ENCODE data around the gene STK33. TPM values are rescaled to one million over a fixed set of nuclear protein-coding genes. Genes with fewer than 3 reads are reported as not detected.

STK33 gene
- total and polyA plus RNA-seq, 2 of the 13 experiments (the other 11 are each of a cell fraction or from before 2014, with no cell fraction given), result 2.7 to 12.6 TPM

DNA sequence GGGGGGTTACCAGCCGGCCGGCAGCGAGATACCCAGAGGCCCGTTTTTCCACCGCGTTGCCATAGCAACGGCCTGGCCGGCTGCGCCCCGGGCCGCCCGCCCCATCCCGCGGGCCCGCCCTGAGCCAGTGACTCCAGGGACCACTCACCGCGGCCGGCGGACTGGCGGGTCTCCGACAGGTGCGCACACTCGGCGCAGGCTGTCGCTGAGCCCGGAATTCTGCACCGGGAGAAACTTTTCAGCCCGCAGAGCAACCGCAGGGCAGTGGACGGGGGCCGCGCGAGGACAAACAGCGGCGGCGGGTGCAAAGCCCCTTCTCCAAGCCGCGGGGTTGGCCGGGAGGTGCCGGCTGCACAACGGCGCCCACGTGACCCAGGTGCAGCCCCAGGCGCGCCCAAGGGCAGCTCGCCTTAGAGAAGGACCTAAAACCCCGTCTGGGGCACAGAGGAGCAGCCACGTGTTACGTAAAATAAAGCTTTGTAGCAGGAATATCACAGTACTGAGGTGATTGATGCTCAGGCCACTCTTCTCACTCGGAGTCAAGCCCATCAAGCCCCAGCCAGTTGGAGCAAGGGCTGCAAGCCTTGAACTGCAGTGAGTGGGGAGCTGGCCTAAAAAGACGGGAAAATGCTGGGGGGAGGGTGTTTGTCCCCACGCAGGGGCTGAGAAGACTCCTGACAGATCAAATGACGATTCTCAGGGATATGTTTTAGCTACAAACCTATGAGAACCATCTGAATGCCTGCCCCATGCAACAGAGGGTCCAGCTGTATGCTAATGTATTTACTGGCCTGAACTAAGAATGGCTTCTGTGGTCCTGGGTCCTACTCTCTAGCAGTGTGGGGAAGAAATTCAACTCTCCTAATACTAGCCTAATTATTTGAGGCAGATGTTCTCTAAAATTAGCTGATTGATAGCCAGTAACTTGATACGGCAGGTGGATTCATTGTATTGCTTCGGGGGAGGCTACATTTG is at the start of gene STK33 (continued):
- TF ChIP-seq, protein P1, sequence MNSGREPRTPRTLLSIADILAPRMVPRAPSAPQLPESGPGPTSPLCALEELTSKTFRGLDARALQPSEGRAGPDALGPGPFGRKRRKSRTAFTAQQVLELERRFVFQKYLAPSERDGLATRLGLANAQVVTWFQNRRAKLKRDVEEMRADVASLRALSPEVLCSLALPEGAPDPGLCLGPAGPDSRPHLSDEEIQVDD (CRISPR knock-in tag; IDR thresholded peaks at IDR 0.05; ENCODE audit: borderline replicate concordance), result no peak
- TF ChIP-seq ZSCAN22 (CRISPR knock-in tag; IDR thresholded peaks at IDR 0.05) (no peak), KLF11 (CRISPR knock-in tag; IDR thresholded peaks at IDR 0.05) (peak; percentile 50; the same call in 1 of the 2 replicates), THYN1 (CRISPR knock-in tag; IDR thresholded peaks at IDR 0.05; ENCODE audit: borderline replicate concordance, low read depth) (no peak), ZNF790 (CRISPR knock-in tag; IDR thresholded peaks at IDR 0.05; ENCODE audit: borderline replicate concordance) (no peak), TOPORS (CRISPR knock-in tag; IDR thresholded peaks at IDR 0.05) (peak; percentile 49; the same call in 1 of the 2 replicates), KDM1A (CRISPR knock-in tag; IDR thresholded peaks at IDR 0.05) (no peak), ZNF567 (CRISPR knock-in tag; IDR thresholded peaks at IDR 0.05; ENCODE audit: borderline replicate concordance) (0 out of 2 replicates have a peak, but pooled peaks have one; percentile 31), NRL (CRISPR knock-in tag; IDR thresholded peaks at IDR 0.05; ENCODE audit: borderline replicate concordance) (peak; percentile 74; the same call in 1 of the 2 replicates), RAD51 (IDR thresholded peaks at IDR 0.05; ENCODE audit: borderline replicate concordance) (peak; percentile 62; the same call in 1 of the 2 replicates), ZNF850 (CRISPR knock-in tag; conservative IDR thresholded peaks at IDR 0.05) (no peak)
- TF ChIP-seq, protein P2, sequence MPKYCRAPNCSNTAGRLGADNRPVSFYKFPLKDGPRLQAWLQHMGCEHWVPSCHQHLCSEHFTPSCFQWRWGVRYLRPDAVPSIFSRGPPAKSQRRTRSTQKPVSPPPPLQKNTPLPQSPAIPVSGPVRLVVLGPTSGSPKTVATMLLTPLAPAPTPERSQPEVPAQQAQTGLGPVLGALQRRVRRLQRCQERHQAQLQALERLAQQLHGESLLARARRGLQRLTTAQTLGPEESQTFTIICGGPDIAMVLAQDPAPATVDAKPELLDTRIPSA (CRISPR knock-in tag; IDR thresholded peaks at IDR 0.05; ENCODE audit: borderline replicate concordance), result no peak
- TF ChIP-seq, protein P3, sequence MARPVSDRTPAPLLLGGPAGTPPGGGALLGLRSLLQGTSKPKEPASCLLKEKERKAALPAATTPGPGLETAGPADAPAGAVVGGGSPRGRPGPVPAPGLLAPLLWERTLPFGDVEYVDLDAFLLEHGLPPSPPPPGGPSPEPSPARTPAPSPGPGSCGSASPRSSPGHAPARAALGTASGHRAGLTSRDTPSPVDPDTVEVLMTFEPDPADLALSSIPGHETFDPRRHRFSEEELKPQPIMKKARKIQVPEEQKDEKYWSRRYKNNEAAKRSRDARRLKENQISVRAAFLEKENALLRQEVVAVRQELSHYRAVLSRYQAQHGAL (CRISPR knock-in tag; IDR thresholded peaks at IDR 0.05; ENCODE audit: not compliant biosample characterization), result no peak
- TF ChIP-seq, protein P4, sequence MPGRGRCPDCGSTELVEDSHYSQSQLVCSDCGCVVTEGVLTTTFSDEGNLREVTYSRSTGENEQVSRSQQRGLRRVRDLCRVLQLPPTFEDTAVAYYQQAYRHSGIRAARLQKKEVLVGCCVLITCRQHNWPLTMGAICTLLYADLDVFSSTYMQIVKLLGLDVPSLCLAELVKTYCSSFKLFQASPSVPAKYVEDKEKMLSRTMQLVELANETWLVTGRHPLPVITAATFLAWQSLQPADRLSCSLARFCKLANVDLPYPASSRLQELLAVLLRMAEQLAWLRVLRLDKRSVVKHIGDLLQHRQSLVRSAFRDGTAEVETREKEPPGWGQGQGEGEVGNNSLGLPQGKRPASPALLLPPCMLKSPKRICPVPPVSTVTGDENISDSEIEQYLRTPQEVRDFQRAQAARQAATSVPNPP (CRISPR knock-in tag; IDR thresholded peaks at IDR 0.05), result no peak
- TF ChIP-seq, protein P5, sequence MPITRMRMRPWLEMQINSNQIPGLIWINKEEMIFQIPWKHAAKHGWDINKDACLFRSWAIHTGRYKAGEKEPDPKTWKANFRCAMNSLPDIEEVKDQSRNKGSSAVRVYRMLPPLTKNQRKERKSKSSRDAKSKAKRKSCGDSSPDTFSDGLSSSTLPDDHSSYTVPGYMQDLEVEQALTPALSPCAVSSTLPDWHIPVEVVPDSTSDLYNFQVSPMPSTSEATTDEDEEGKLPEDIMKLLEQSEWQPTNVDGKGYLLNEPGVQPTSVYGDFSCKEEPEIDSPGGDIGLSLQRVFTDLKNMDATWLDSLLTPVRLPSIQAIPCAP (CRISPR knock-in tag; IDR thresholded peaks at IDR 0.05; ENCODE audit: low read depth), result no peak
- TF ChIP-seq, protein P6, sequence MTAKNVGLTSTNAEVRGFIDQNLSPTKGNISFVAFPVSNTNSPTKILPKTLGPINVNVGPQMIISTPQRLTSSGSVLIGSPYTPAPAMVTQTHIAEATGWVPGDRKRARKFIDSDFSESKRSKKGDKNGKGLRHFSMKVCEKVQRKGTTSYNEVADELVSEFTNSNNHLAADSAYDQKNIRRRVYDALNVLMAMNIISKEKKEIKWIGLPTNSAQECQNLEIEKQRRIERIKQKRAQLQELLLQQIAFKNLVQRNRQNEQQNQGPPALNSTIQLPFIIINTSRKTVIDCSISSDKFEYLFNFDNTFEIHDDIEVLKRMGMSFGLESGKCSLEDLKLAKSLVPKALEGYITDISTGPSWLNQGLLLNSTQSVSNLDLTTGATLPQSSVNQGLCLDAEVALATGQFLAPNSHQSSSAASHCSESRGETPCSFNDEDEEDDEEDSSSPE (CRISPR knock-in tag; IDR thresholded peaks at IDR 0.05), result no peak
- TF ChIP-seq, protein P7, sequence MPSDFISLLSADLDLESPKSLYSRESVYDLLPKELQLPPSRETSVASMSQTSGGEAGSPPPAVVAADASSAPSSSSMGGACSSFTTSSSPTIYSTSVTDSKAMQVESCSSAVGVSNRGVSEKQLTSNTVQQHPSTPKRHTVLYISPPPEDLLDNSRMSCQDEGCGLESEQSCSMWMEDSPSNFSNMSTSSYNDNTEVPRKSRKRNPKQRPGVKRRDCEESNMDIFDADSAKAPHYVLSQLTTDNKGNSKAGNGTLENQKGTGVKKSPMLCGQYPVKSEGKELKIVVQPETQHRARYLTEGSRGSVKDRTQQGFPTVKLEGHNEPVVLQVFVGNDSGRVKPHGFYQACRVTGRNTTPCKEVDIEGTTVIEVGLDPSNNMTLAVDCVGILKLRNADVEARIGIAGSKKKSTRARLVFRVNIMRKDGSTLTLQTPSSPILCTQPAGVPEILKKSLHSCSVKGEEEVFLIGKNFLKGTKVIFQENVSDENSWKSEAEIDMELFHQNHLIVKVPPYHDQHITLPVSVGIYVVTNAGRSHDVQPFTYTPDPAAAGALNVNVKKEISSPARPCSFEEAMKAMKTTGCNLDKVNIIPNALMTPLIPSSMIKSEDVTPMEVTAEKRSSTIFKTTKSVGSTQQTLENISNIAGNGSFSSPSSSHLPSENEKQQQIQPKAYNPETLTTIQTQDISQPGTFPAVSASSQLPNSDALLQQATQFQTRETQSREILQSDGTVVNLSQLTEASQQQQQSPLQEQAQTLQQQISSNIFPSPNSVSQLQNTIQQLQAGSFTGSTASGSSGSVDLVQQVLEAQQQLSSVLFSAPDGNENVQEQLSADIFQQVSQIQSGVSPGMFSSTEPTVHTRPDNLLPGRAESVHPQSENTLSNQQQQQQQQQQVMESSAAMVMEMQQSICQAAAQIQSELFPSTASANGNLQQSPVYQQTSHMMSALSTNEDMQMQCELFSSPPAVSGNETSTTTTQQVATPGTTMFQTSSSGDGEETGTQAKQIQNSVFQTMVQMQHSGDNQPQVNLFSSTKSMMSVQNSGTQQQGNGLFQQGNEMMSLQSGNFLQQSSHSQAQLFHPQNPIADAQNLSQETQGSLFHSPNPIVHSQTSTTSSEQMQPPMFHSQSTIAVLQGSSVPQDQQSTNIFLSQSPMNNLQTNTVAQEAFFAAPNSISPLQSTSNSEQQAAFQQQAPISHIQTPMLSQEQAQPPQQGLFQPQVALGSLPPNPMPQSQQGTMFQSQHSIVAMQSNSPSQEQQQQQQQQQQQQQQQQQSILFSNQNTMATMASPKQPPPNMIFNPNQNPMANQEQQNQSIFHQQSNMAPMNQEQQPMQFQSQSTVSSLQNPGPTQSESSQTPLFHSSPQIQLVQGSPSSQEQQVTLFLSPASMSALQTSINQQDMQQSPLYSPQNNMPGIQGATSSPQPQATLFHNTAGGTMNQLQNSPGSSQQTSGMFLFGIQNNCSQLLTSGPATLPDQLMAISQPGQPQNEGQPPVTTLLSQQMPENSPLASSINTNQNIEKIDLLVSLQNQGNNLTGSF (CRISPR knock-in tag; IDR thresholded peaks at IDR 0.05), result no peak
